Heart right ventricle (tissue), 16 donors: ENCODE measurements around the gene GRM7. TPM values are rescaled to one million over a fixed set of nuclear protein-coding genes. Genes with fewer than 3 reads are reported as not detected.

ENCODE experiments used
- ATAC-seq, 8 donors: fragments of 200-7000 bp; cut with Tn5 transposase; one replicate each; pipeline ENCODE4 v1.9.1; 2020; ENCODE audit warnings: mild to moderate bottlenecking in 8 of 8, moderate library complexity in 8 of 8, moderate number of reproducible peaks in 1 of 8
- DNase-seq, 2 donors: peaks; one replicate each; pipeline ENCODE4 v3.0.0-alpha.2; 2020
- H3K27ac ChIP-seq, 10 donors: fragments of 200-600 bp; sonication (generic) in 2 of 10; one replicate each; pipeline versions ENCODE4 v1.5.0 to v1.8.0; 2020 to 2022; ENCODE audit warnings: mild to moderate bottlenecking in 3 of 10
- H3K27me3 ChIP-seq, 7 donors: fragments of 200-600 bp; one replicate each; pipeline ENCODE4 v1.8.0; 2021 to 2022; ENCODE audit warnings: mild to moderate bottlenecking in 2 of 7
- H3K36me3 ChIP-seq, 9 donors: fragments of 200-600 bp; sonication (generic) in 1 of 9; one replicate each; pipeline versions ENCODE4 v1.5.0 to v1.8.0; 2020 to 2022; ENCODE audit warnings: mild to moderate bottlenecking in 2 of 9
- H3K4me1 ChIP-seq, 9 donors: fragments of 200-600 bp; sonication (generic) in 1 of 9; one replicate each; pipeline versions ENCODE4 v1.5.0 to v1.8.0; 2020 to 2022; ENCODE audit warnings: mild to moderate bottlenecking in 4 of 9
- H3K4me3 ChIP-seq, 10 donors: fragments of 200-600 bp; sonication (generic) in 2 of 10; one replicate each; pipeline versions ENCODE4 v1.5.0 to v1.8.0; 2020 to 2022; ENCODE audit warnings: mild to moderate bottlenecking in 7 of 10, moderate library complexity in 2 of 10
- H3K9me3 ChIP-seq, 11 donors: fragments of 200-600 bp in 10 of 11; sonication (generic) in 2 of 11; one replicate each; pipeline versions ENCODE4 v1.5.0 to v1.8.0; 2013 to 2022; ENCODE audit warnings: mild to moderate bottlenecking in 2 of 11, control low read depth in 1 of 11, moderate library complexity in 1 of 11
- CTCF ChIP-seq, 9 donors: fragments of 200-600 bp; sonication (generic) in 2 of 9; IDR thresholded peaks; one replicate each; pipeline versions ENCODE4 v1.5.0 to v1.8.0; 2021 to 2022; ENCODE audit warnings: antibody characterized with exemption in 9 of 9, mild to moderate bottlenecking in 5 of 9, moderate library complexity in 1 of 9
- whole genome bisulfite sequencing, 2 donors: extraction: QIAGEN DNeasy Blood & Tissue Kit; methylation state at CpG; one replicate each; pipeline ENCODE4 v1.1.7; 2013; ENCODE audit warnings: inconsistent platforms in 1 of 2; 5-methylcytosine and 5-hydroxymethylcytosine counted together
- intact Hi-C, 10 donors: fragments of 100-400 bp; cut with DNase I; formaldehyde crosslinking; loops; one replicate each; pipeline versions ENCODE4 v1.11.1 to v1.14.2; 2022
- polyA plus RNA-seq, 2 donors: library from polyadenylated mRNA; stranded (reverse); fragments of 200-250 nt; gene quantifications; one replicate each; pipeline ENCODE4 v1.2.3, GENCODE V29; 2013
- total RNA-seq, 10 donors: library from RNA; stranded (reverse); fragmentation: NEBNext Ultra II Directional in 3 of 10; extraction: Animal tissue kit (Norgen Biotek cat#: 25700) in 3 of 10; gene quantifications; one replicate each; pipeline versions ENCODE4 v1.2.1 to v1.2.4, GENCODE V29; 2021 to 2023
- donor health status: Arrhythmogenic right ventricular cardiomyopathy.
- donor health status: ischemic (EF 13 %, LVEDD 7.1; RV severe dilation, severe dysfunction).
- donor health status: healthy with polysubstance abuse.
- donor health status: DM: no; HTN: yes; CAD: no.
- donor health status: DM: no; HTN: no; CAD: no.
- donor health status: ischemic (EF 25% LVEDD 6.9; RV normal size, moderate dysfunction).
- donor health status: ischemic (EF 25% LVEDD 5.7; RV mildly dilated, moderate dysfunction).
- donor health status: healthy.
- donor health status: DM: yes; HTN: yes; CAD: no.
- donor health status: Ischemic cardiomyopathy.
- donor health status: ischemic (EF 35%, LVEDD 5.7; RV mildly dilated, moderate dysfunction).
- donor health status: nonischemic (EF 11% LVEDD 7.7; RV severe dilation, severe dysfunction).
- donor health status: DM: yes; HTN: yes; CAD: no.
- donor health status: PGD.
- donor health status: ischemic (EF 29% LVEDD 5.4; RV normal size, mild dysfunction).
- donor health status: nonischemic (EF 23%, LVEDD 6.1; RV moderate dilation, normal function).

The GRM7 gene
- total and polyA plus RNA-seq, 12 donors, result not detected

DNA sequence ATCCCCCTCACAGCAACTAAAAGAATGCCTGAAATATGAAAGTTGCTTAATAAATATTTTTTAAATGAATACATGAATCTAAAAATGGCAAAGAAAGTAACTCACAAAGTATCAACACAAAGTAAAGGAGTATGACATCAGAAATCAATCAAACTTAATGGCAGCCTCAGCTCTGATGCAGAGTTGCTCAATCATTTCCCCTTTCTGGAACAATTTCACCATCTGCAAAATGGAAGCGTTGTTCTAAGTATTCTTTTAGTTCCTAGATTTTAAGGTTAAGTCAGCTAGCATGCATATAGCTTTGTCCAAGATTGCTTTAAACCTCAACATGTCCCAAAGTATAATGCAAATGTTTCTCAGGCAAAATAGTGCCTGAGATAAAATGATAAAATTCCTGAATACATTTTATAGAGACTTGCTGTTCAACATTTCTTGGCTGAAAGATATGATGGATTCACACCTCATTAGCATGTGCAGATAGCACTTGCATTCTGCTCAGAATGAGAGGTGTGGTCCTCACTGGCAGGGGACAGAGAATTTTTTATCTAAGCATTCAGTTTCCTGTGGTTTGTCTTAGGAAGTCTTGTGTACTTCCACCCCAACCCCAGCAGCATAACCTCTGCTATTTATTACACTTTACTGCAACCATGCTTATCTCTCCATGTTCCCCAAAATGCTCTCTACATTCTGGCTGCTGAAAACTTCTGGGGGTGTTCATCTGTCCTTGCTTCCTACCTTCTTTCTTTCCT lies 429.3 kb downstream of the GRM7 start:
- peak in 1 of 8 donors; percentile 16 for ATAC-seq
- intact Hi-C loops, result loop anchor here in 1 of 10 donors (5.0 kb wide), 1 partner anchor 257 kb away; no protein-coding TSS in a partner anchor

GRCh38 chr3:7292362-7292761 lies 431.4 kb downstream of the GRM7 start:
- DNase-seq (no peak), ATAC-seq (no peak)
- intact Hi-C loops, result loop anchor here in 1 of 10 donors (5.0 kb wide), 1 partner anchor 255 kb away; no protein-coding TSS in a partner anchor
- no peaks in the 10 kb centered on the region for H3K27me3 ChIP-seq
- no peak for TF ChIP-seq CTCF (IDR thresholded peaks at IDR 0.05)
- 99 to 100% methylated on average over 2 of the region's 2 CpGs for WGBS, 2 donors
- no peaks in the 10 kb centered on the region for H3K36me3 ChIP-seq
- H3K4me3 ChIP-seq, result no peak overlapping the region
- peaks cover 0 to 7% (median 0%) of the 10 kb centered on the region in 11 donors for H3K9me3 ChIP-seq
- peak overlapping the region in 1 of 10 donors; percentile 21 for H3K27ac ChIP-seq
- peaks cover 0 to 6% (median 0%) of the 10 kb centered on the region in 9 donors for H3K4me1 ChIP-seq

More for the DNA sequence above, 429.3 kb downstream of the GRM7 start:
- no peak for TF ChIP-seq CTCF (IDR thresholded peaks at IDR 0.05)
- H3K27ac ChIP-seq, result no peak overlapping the region
- WGBS, 2 donors, result 63 to 78% methylated on average over 1 of the region's 1 CpG
- DNase-seq, result no peak
- no peak overlapping the region for H3K4me3 ChIP-seq
- peaks cover 0 to 7% (median 0%) of the 10 kb centered on the region in 11 donors for H3K9me3 ChIP-seq
- H3K36me3 ChIP-seq, result no peaks in the 10 kb centered on the region
- no peaks in the 10 kb centered on the region for H3K27me3 ChIP-seq
- peaks cover 0 to 6% (median 0%) of the 10 kb centered on the region in 9 donors for H3K4me1 ChIP-seq

DNA sequence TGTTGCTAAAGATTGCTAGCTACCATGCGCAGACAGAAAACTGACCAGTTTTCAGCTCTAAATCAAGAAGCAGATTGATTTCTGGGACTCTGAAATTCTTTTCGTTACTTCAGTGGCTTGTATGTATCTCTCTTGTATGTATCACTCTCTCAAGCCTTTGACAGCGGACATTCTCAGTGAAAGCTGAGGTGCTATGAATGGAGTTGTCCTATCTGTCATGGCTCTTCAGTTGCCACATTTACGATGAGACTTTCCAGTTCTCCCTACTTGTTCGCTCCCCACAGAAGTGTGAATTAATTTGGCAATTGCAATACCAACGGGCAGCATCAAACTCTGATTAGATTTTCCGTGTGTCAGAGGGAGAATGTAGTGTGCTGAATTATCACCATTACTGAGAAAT lies 432.4 kb downstream of the GRM7 start:
- Histone ChIP-seq H3K9me3 (peaks cover 0 to 7% (median 0%) of the 10 kb centered on the region in 11 donors), H3K36me3 (no peaks in the 10 kb centered on the region), H3K4me1 (peaks cover 0 to 6% (median 0%) of the 10 kb centered on the region in 9 donors), H3K4me3 (no peak overlapping the region), H3K27ac (peak overlapping the region in 1 of 10 donors; percentile 35), H3K27me3 (no peaks in the 10 kb centered on the region)
- peak in 4 of 8 donors; percentile 34 to 81 (median 70) for ATAC-seq
- no peak for DNase-seq
- intact Hi-C loops, result loop anchor here in 1 of 10 donors (5.0 kb wide), 1 partner anchor 254 kb away; no protein-coding TSS in a partner anchor
- 52 to 63% methylated on average over 7 of the region's 7 CpGs for WGBS, 2 donors
- no peak for TF ChIP-seq CTCF (IDR thresholded peaks at IDR 0.05)

DNA sequence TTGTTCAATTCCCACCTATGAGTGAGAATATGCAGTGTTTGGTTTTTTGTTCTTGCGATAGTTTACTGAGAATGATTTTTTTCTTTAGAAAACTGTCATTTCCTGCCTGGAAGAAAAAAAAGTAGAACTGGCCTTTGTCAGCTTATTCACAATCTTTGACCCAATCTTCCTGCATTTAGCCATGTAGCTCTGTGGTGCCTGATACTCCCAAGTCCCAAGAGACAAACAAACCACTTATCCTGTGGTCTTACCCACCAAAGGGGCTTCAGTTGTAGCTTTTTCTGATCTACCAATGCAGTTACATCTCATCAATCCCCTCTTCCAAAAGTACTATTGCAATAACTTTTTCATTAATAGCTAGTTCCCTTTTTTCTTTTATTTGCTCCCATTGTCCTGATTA lies 444.6 kb downstream of the GRM7 start:
- intact Hi-C loops, result loop anchor here in 1 of 10 donors (5.0 kb wide), 1 partner anchor 202 kb away; no protein-coding TSS in a partner anchor
- Histone ChIP-seq H3K4me3 (no peak overlapping the region), H3K9me3 (peaks cover 0 to 20% (median 0%) of the 10 kb centered on the region in 11 donors), H3K36me3 (no peaks in the 10 kb centered on the region), H3K27ac (no peak overlapping the region), H3K27me3 (no peaks in the 10 kb centered on the region), H3K4me1 (peaks cover 0 to 47% (median 20%) of the 10 kb centered on the region in 9 donors)
- 44 to 82% methylated on average over 1 of the region's 1 CpG for WGBS, 2 donors
- ATAC-seq (no peak), DNase-seq (no peak)
- no peak for TF ChIP-seq CTCF (IDR thresholded peaks at IDR 0.05)
